ENCODE data around the gene PLXDC2. TPM values are rescaled to one million over a fixed set of nuclear protein-coding genes. Genes with fewer than 3 reads are reported as not detected.

Gene PLXDC2
- total and polyA plus RNA-seq, 2 donors (not counting 1 experiment from before 2014, with no cell fraction given) = 0.07 TPM

DNA sequence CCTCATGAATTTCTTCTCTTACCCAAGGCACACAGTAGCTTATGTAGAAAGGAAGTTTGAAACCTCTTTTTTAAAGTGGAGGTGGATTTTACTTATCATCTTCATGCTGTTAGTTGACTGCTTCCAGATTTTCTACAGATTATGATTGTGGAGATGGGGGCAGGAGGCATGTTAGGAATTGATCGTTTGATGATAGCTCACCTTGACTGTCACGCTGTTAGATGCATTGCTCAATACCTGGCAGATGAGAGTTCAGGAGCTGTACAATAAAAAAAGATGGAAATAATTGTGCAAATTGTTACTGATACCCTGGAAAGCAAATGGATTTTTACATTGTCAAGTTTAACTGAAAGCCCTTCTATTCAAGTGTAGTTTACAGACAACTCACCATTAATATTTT lies 340.3 kb downstream of the PLXDC2 start:
- Histone ChIP-seq H2AFZ (ENCODE audit: insufficient read depth, low read depth, low read length, poor library complexity, severe bottlenecking) (no peak overlapping the region), H3K9ac (ENCODE audit: low read length) (no peak overlapping the region), H3K9me3 (ENCODE audit: control extremely low read depth in 1 of 3, control insufficient read depth in 2 of 3, insufficient read depth in 1 of 3, low read length in 2 of 3) (no peaks in the 10 kb centered on the region), H3K36me3 (replicated peaks in 1 of 2; ENCODE audit: control extremely low read depth in 1 of 2, control insufficient read depth in 1 of 2, extremely low read depth in 1 of 2, insufficient read depth in 2 of 2, low read length in 1 of 2) (no peaks in the 10 kb centered on the region), H3K4me3 (ENCODE audit: control extremely low read depth in 1 of 5, extremely low read depth in 1 of 5, insufficient read depth in 1 of 5, low read depth in 2 of 5, low read length in 4 of 5) (no peak overlapping the region), H4K20me1 (ENCODE audit: control insufficient read depth, insufficient read depth, low read length, poor library complexity, severe bottlenecking) (no peaks in the 10 kb centered on the region), H3K27me3 (replicated peaks in 1 of 4; ENCODE audit: control extremely low read depth in 1 of 4, control insufficient read depth in 3 of 4, insufficient read depth in 4 of 4, low read length in 3 of 4) (no peaks in the 10 kb centered on the region), H3K4me1 (ENCODE audit: control insufficient read depth in 2 of 2, insufficient read depth in 2 of 2, low read length in 2 of 2) (no peaks in the 10 kb centered on the region), H3K4me2 (replicated peaks; ENCODE audit: low read depth, low read length, poor library complexity, severe bottlenecking) (no peak overlapping the region), H3K27ac (ENCODE audit: low read length in 2 of 2) (no peak overlapping the region), H3K79me2 (ENCODE audit: control insufficient read depth, insufficient read depth, low read length) (no peaks in the 10 kb centered on the region)
- ChIA-PET POLR2A (no interaction called here), CTCF (no interaction called here)
- TF ChIP-seq, protein P1, sequence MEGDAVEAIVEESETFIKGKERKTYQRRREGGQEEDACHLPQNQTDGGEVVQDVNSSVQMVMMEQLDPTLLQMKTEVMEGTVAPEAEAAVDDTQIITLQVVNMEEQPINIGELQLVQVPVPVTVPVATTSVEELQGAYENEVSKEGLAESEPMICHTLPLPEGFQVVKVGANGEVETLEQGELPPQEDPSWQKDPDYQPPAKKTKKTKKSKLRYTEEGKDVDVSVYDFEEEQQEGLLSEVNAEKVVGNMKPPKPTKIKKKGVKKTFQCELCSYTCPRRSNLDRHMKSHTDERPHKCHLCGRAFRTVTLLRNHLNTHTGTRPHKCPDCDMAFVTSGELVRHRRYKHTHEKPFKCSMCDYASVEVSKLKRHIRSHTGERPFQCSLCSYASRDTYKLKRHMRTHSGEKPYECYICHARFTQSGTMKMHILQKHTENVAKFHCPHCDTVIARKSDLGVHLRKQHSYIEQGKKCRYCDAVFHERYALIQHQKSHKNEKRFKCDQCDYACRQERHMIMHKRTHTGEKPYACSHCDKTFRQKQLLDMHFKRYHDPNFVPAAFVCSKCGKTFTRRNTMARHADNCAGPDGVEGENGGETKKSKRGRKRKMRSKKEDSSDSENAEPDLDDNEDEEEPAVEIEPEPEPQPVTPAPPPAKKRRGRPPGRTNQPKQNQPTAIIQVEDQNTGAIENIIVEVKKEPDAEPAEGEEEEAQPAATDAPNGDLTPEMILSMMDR (IDR thresholded peaks at IDR 0.05) = no peak
- TF ChIP-seq EZH2 (IDR thresholded peaks at IDR 0.05; ENCODE audit: borderline replicate concordance, insufficient read depth, low read depth, low read length, poor library complexity, severe bottlenecking) = no peak
- no peaks in the 10 kb centered on the region for H3K4me1 Mint-ChIP-seq
- no peaks in the 10 kb centered on the region for H3K9me3 Mint-ChIP-seq (ENCODE audit: insufficient read depth)
- H3K27ac Mint-ChIP-seq = no peak overlapping the region
- DNase-seq (no peak), ATAC-seq (ENCODE audit: low read depth) (no peak)
- intact Hi-C loops (cut with micrococcal nuclease) = no loop called here
- WGBS (ENCODE audit: insufficient coverage) = 100% methylated on average over 2 of the region's 2 CpGs
- H3K4me3 Mint-ChIP-seq = no peak overlapping the region
- H3K27me3 Mint-ChIP-seq = no peaks in the 10 kb centered on the region

DNA sequence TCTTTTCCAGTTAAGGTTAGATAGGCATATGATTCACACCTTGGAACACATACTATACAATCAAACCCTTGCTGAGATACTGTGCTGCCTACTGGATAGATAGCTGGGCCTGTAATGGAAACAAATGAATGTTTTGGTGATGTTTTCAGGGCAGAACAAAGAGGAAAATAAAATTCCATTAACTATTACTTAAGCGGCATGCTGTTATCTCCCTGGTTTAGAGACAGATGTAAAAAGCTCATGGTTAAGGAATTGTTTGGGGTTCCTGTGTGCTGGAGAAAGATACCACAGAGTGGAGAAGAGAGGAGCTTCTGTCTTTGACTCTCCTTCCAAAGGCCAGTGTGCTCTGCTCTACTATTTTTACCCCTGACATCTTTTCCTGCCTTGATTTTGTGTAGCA lies 341.1 kb downstream of the PLXDC2 start:
- H3K79me2 ChIP-seq (ENCODE audit: control insufficient read depth, insufficient read depth, low read length) = no peaks in the 10 kb centered on the region
- CTCF ChIA-PET = no interaction called here
- ATAC-seq (ENCODE audit: low read depth) = no peak
- H2AFZ ChIP-seq (ENCODE audit: insufficient read depth, low read depth, low read length, poor library complexity, severe bottlenecking) = no peak overlapping the region
- no peak overlapping the region for H3K4me2 ChIP-seq (replicated peaks; ENCODE audit: low read depth, low read length, poor library complexity, severe bottlenecking)
- no peaks in the 10 kb centered on the region for H3K9me3 ChIP-seq (ENCODE audit: control extremely low read depth in 1 of 3, control insufficient read depth in 2 of 3, insufficient read depth in 1 of 3, low read length in 2 of 3)
- no peaks in the 10 kb centered on the region for H3K36me3 ChIP-seq (replicated peaks in 1 of 2; ENCODE audit: control extremely low read depth in 1 of 2, control insufficient read depth in 1 of 2, extremely low read depth in 1 of 2, insufficient read depth in 2 of 2, low read length in 1 of 2)
- H3K27ac Mint-ChIP-seq = no peak overlapping the region
- no CpG with 5 or more reads among the region's 1 CpG for WGBS (ENCODE audit: insufficient coverage)
- H3K4me3 ChIP-seq (ENCODE audit: control extremely low read depth in 1 of 5, extremely low read depth in 1 of 5, insufficient read depth in 1 of 5, low read depth in 2 of 5, low read length in 4 of 5) = no peak overlapping the region
- H3K4me1 ChIP-seq (ENCODE audit: control insufficient read depth in 2 of 2, insufficient read depth in 2 of 2, low read length in 2 of 2) = no peaks in the 10 kb centered on the region
- TF ChIP-seq EZH2 (IDR thresholded peaks at IDR 0.05; ENCODE audit: borderline replicate concordance, insufficient read depth, low read depth, low read length, poor library complexity, severe bottlenecking) = no peak
- TF ChIP-seq, protein P1 (IDR thresholded peaks at IDR 0.05) = no peak
- no peaks in the 10 kb centered on the region for H3K27me3 ChIP-seq (replicated peaks in 1 of 4; ENCODE audit: control extremely low read depth in 1 of 4, control insufficient read depth in 3 of 4, insufficient read depth in 4 of 4, low read length in 3 of 4)
- no peak for DNase-seq
- no peaks in the 10 kb centered on the region for H3K9me3 Mint-ChIP-seq (ENCODE audit: insufficient read depth)
- intact Hi-C loops (cut with micrococcal nuclease) = no loop called here
- H3K27me3 Mint-ChIP-seq = no peaks in the 10 kb centered on the region
- no peak overlapping the region for H3K9ac ChIP-seq (ENCODE audit: low read length)
- H4K20me1 ChIP-seq (ENCODE audit: control insufficient read depth, insufficient read depth, low read length, poor library complexity, severe bottlenecking) = no peaks in the 10 kb centered on the region
- H3K4me3 Mint-ChIP-seq = no peak overlapping the region
- no peaks in the 10 kb centered on the region for H3K4me1 Mint-ChIP-seq
- no peak overlapping the region for H3K27ac ChIP-seq (ENCODE audit: low read length in 2 of 2)
- POLR2A ChIA-PET = no interaction called here

Measured in B cell (primary cell).